ENCODE results near the gene ZNF32.

DNA sequence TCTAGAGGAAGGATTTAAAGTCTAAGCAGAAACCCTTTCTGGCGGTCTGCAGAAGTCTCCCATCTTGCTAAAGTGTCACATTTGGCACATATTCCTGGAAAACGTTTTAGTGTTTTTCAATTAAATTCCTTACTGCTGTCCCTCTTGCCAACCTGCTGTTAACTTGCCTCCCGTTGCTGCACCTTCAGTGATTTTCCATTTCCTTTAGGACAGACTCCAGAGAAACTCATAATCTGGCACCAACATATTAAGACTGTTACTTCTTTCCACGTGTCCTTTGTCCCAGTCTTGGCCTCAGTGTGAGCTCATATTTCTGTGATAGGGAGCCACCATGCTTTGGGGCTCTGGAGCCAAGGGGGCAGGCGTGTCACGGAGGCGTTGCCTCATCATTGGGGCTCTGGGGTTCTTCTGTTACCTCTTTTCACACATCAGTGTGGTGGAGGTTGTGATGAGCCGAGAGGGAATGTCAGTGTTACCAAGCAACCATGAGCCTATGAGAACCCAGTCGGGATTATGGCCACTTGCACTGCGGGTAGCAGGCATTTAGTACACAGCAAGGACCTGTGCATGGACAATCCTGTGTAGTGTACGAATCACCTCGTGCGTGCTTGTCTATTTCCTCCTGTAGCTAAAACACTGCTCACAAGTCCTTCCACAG, 26.0 kb upstream of the ZNF32 start:
- TF ChIP-seq, protein P1, sequence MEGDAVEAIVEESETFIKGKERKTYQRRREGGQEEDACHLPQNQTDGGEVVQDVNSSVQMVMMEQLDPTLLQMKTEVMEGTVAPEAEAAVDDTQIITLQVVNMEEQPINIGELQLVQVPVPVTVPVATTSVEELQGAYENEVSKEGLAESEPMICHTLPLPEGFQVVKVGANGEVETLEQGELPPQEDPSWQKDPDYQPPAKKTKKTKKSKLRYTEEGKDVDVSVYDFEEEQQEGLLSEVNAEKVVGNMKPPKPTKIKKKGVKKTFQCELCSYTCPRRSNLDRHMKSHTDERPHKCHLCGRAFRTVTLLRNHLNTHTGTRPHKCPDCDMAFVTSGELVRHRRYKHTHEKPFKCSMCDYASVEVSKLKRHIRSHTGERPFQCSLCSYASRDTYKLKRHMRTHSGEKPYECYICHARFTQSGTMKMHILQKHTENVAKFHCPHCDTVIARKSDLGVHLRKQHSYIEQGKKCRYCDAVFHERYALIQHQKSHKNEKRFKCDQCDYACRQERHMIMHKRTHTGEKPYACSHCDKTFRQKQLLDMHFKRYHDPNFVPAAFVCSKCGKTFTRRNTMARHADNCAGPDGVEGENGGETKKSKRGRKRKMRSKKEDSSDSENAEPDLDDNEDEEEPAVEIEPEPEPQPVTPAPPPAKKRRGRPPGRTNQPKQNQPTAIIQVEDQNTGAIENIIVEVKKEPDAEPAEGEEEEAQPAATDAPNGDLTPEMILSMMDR (IDR thresholded peaks at IDR 0.05; ENCODE audit: low read length): no peak
- TF ChIP-seq EZH2 (IDR thresholded peaks at IDR 0.05; ENCODE audit: borderline replicate concordance, low read length): no peak
